LNCAP (cell line): Measurements from ENCODE around the gene IL17B.

Experiments
- TF ChIP-seq, protein P1 (sequence below): fragments of 450-650 bp; IDR thresholded peaks from 2 replicates; pipeline ENCODE4 v1.5.1; 2017; ENCODE audit warnings: mild to moderate bottlenecking

IL17B gene

DNA sequence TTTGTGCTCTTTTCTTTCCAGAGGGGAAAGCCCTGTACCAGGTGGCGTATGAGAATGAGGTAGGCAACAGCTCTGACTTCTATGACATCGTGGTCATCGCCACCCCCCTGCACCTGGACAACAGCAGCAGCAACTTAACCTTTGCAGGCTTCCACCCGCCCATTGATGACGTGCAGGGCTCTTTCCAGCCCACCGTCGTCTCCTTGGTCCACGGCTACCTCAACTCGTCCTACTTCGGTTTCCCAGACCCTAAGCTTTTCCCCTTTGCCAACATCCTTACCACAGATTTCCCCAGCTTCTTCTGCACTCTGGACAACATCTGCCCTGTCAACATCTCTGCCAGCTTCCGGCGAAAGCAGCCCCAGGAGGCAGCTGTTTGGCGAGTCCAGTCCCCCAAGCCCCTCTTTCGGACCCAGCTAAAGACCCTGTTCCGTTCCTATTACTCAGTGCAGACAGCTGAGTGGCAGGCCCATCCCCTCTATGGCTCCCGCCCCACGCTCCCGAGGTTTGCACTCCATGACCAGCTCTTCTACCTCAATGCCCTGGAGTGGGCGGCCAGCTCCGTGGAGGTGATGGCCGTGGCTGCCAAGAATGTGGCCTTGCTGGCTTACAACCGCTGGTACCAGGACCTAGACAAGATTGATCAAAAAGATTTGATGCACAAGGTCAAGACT is 11.0 kb downstream of the IL17B start:
- TF ChIP-seq, protein P1, sequence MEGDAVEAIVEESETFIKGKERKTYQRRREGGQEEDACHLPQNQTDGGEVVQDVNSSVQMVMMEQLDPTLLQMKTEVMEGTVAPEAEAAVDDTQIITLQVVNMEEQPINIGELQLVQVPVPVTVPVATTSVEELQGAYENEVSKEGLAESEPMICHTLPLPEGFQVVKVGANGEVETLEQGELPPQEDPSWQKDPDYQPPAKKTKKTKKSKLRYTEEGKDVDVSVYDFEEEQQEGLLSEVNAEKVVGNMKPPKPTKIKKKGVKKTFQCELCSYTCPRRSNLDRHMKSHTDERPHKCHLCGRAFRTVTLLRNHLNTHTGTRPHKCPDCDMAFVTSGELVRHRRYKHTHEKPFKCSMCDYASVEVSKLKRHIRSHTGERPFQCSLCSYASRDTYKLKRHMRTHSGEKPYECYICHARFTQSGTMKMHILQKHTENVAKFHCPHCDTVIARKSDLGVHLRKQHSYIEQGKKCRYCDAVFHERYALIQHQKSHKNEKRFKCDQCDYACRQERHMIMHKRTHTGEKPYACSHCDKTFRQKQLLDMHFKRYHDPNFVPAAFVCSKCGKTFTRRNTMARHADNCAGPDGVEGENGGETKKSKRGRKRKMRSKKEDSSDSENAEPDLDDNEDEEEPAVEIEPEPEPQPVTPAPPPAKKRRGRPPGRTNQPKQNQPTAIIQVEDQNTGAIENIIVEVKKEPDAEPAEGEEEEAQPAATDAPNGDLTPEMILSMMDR, result no peak

DNA sequence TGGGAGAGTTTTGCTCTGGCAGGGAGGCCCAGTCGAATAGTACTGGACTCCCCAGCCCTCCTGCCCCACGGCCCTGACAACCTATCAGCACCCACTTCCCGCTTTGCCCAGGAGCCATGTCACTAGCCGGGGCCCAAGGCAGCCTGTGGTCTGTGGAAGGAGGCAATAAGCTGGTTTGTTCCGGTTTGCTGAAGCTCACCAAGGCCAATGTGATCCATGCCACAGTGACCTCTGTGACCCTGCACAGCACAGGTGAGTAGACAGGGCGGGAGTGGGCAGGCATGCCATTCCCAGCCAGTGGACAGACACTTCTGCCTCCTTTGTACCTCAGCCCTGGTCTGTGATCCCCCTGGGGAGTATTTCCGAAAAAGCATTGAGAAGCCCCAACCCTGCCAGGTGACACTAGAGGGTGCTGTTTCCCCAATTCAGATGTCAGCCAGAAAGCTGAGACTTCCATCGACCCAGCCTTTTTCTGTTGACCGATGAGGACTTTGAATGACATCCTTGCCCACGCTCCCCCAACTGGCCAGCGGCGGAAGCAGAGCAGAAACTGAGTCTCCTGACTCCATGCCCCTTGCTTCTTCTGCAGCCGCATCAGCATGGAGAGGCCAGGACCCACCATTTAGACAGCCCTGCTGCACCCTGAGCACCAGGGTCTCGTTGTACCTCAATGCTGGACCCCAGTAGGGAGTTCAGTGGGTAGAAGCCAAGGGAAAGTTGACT is 11.7 kb downstream of the IL17B start:
- TF ChIP-seq, protein P1, result peak; percentile 85

DNA sequence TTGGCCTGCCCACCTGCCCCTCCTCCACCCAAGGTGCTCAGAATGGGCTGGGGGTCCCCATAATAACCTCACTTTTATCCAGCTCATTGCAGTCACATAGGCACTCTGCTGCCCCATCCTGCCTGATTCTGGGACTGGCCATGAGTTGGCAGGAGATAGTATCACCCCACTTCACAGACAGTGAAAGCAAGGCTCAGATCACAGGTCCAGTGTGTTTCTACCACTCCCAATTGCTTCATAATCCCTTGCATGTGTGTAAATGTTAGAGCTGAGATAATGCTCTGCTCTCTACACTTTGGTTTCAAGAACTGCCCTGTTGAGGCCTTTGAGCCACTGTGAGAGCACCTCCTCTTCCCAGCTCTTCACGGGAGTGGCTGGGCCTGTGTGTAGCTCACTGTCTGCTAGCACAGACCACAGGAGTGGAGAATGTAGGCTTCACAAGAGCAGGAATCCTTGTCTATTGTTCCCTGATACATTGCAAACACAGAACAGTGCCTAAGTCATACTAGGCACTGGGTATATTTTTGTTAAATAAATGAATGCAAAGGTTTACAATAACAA is 12.8 kb downstream of the IL17B start:
- TF ChIP-seq, protein P1, result no peak

DNA sequence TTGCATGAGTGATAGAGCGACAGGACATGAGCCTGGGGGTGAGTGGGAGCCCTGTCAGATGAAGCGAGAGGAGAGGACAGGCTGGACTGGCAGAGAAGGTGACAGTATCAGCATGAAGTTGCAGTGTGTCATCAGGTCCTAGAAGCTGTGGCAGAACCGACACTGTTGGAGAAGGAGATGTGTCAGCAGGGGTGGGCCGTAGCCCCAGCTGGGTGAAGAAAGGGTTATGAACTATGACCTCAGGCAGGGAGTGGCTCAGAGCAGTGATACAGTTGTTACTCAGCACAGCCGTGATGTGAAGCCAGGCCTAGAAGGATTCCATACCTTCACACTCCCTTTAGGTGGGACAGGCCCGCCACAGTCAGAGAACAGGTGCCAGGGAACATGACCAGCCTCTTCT is 13.7 kb downstream of the IL17B start:
- TF ChIP-seq, protein P1, result no peak

DNA sequence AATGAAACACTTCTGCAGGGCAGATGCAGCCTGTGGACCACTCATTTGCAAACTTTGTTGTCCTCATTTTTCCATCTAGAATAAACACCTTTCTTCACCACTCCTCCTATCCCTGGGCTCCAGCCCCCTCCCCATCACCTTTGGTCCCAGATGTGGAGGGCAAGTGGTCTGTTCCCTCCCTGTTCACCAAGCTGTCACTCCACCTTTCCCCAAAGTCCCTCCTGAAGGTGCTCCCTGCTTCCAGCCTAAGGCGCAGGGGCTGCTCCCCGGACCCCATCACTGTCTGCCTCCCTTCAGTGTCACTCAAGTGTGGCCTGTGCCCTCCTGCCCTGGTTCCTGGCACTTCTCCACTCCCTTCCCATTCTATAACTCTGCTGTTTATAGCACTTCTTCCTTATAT is 14.4 kb downstream of the IL17B start:
- TF ChIP-seq, protein P1, result no peak

DNA sequence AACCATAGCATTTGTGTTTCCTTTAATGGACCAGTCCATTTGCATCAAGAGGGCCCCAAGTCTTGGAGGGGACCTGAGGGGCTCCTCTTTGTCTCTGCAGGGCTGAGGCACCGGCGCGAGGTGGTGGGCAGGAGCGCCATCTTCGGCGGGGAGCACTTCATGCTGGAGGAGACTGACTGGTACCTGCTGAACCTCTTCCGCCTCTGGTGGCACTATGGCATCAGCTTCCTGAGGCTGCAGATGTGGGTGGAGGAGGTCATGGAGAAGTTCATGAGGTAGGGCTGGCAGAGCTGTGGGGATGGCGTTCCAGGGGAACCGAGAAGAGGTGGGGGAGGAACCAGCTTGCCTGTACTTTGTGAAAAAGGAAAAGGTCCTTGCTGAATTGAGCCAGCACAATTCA is 15.2 kb downstream of the IL17B start:
- TF ChIP-seq, protein P1, result no peak

DNA sequence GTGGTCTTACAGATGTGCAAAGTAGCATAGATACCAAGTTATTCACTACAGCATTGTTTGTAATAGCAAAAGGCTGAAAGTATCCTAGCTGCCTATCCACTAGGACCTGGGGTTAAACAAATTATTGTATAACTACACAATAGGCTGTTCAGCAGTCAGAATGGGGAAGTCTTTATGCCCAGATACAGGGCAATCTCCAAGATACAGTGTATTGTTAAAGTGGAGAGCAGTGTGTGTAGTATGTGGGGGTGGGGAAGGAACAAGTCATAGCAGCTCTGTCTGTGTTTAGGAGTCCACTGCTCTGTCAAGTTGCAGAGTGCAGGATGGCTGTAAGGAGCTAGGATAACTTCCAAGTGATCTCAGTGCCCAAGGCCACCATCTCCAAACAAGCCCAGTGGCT is 15.7 kb downstream of the IL17B start:
- TF ChIP-seq, protein P1, result no peak
